ENCODE data around the gene IL1B.

Gene IL1B

DNA sequence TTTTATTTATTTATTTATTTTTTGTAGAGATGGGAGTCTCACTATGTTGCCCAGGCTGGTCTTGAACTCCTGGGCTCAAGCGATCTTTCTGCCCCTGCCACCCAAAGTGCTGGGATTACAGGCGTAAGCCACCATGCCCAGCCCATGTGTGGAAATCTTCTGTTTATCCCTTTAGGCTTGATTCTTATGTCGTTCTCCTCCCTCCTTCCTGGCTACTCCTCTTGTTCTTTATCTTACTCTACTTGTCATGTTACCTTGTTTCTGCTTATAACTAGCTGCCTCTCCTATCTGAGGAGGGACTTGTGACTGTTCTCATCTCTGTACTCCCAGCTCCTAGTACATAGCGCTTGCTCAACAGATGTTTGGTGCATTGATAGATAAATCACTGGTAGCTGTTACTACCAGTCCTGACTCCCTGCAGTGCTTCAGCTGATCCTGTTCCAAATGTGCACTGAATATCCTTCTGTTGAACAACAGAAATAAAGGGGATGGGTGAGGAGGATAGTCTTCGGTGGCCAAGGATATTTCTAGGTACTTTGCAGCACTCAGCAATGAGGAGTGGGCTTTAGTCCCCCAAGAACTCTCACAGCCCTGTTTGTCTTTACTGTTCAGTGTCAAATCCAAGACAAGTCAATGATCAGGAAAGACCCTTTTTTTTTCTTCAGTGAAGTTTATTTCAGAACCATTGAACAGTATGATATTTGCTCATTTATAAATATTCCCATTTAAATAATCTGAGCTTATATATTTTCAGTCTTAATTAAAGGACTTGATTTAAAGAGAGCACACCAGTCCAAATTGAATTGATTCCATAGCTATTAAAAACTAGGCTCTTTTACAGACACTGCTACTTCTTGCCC is 7.2 kb downstream of the IL1B start:
- no peak for DNase-seq

- DNase-seq, result no peak
These were observed 8.3 kb downstream of the IL1B start for GRCh38 chr2:112828251-112828691.

DNA sequence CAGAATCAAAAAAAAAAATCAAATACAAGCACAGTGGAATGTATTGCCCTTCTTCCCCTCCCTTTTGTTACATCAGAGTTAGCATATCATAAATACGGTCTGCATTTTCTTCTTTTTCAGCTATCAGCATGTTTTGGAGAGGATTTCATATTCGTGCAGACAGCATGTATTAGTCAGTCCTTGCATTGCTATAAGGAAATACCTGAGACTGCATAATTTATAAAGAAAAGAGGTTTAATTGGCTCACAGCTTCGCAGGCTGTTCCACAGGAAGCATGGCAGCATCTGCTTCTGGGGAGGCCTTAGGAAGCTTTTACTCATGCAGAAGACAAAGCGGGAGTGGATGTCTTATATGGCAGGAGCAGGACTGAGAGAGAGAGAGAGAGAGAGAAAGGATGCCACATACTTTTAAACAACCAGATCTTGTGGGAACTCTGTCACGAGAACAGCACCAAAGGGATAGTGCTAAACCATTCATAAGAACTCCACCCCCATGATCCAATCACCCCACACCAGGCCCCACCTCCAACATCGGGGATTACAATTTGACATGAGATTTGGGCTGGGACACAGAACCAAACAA is 8.9 kb downstream of the IL1B start:
- no peak for DNase-seq

DNA sequence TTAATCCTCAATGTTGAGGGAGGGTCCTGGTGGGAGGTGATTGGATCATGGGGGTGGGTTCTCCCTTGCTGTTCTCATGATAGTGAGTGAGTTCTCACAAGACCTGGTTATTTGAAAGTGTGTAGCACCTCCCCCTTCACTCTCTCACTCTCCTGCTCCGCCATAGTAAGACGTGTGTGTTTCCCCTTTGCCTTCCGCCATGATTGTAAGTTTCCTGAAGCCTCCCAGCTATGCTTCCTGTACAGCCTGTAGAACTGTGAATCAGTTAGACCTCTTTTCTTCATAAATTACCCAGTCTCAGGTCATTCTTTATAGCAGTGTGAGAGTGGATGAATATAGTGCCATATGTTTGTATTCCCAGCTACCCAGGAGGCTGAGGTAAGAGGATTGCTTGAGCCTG is 9.6 kb downstream of the IL1B start:
- DNase-seq, result no peak

- DNase-seq, result no peak
These were observed 10.9 kb downstream of the IL1B start for GRCh38 chr2:112825706-112826105.

- no peak for DNase-seq
These were observed 11.9 kb downstream of the IL1B start for GRCh38 chr2:112824694-112825085.

DNA sequence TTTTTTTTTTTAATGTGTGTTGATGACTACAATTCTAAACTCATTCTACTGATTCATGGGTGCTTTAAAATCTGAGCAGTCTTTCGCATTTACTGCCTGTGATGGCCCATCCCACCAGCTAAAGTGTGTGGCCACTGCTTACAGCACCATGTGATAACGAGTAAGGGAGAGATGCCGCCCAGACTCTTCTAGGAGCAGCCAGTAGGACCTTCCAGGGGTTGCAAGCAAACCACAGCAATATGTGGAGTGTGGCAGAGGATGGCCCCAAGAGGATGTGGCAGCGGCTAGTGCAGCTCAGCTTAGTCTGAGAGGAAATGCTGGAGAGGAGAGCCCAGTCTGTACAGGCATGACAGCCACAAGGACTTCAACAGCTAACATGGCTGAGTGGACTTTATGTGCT is 14.9 kb downstream of the IL1B start:
- no peak for DNase-seq

GRCh38 chr2:112821142-112821541 is 15.4 kb downstream of the IL1B start:
- DNase-seq, result no peak

DNA sequence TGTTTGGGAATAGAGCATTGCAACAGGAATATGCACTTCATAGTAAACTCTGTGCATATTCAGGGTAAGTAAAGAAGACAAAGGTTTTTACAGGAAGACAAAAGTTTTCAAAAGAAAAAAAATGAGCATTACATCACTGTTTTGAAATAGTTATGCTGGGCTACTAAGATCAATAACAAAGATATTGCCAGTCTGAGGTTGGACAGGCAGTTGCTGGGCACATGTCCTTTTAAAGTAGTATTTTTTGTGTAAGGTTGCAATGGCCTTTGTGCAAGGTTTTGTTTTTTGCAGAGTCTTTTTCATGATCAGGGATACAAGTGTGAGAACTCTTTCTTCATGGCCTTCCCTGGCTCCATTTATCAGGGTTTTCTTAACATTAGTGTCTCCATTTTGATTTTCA is 16.2 kb downstream of the IL1B start:
- no peak for DNase-seq

- DNase-seq, result no peak
These were observed 17.5 kb downstream of the IL1B start for GRCh38 chr2:112819081-112819480.

GRCh38 chr2:112818094-112818902 is 18.3 kb downstream of the IL1B start:
- no peak for DNase-seq

DNA sequence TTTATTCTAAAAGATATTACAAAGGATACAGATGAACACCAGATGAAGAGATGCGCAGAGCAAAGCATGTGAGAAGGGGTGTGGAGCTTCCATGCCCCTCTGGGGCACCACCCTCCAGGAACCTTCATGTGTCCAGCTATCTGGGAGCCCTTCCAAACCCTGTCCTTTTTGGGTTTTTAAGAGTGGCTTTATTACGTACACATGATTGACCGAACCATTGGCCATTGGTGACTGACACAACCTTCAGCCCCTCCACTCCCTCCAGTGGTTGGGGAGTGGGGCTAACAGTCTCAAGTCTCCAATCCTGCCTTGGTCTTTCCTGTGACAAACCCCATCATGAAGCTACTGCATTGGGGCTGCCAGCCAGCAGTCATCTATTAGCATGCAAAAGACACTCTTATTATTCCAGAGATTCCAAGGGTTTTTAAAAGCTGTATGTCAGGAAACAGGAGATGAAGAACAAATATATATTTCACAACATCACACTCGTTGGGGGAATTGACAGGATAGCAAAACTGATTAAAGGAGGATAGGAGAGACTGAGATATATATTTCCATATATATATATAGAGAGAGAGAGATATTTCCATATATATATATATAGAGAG is 19.4 kb downstream of the IL1B start:
- no peak for DNase-seq

DNA sequence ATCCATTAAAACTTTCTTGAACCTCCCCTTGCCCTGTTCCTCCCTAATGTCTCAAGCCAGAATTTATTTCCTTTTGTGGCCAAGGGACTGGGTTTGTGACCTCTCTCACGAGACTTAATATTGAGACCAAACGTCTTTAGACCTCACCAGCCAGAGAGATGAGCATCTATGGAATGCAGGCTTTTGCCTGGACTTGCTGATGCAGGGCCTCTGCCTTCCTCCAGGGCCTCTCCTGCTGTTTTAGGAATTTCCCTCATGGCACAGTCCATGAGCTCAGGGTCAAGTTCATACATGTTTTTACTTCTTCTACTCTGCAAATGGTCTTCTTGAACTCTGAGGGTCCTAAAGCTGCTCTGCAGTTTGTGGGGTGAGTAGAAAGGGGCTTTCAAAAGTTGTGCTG is 22.3 kb downstream of the IL1B start:
- DNase-seq, result no peak

DNA sequence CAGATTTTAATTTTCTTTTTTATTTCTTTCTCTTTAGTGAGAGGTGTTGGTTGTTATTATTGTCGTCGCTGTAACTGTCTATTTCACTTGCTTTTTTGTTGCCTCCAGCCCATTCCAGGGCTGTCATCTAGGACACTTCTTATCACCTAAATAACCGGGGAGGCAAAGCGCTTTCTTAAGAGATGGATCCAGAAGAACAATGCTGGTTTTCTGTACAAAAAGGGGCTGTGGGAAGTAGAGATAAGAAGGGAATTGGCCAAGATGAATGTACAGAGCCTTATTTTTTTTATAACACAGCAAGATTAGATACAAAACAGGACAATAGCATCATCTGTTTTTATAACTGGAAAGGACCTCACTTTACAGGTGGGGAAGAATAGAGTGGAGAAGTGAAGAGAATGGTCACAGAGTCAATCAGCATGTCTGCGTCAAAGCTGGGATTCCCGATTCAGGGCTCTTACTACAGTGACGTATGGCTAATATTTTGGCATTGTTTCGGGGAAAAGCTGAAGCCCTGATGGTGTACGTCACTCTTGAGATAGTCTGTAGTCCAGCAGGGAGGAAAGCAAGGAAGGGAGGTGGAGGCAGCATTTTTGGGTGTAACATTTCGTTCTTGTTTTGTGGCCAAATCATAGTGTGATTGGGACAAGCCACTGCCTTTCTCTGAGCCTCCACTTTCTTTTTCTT is 23.2 kb downstream of the IL1B start:
- DNase-seq, result no peak

GRCh38 chr2:112812318-112813267 is 24.0 kb downstream of the IL1B start:
- no peak for DNase-seq

DNA sequence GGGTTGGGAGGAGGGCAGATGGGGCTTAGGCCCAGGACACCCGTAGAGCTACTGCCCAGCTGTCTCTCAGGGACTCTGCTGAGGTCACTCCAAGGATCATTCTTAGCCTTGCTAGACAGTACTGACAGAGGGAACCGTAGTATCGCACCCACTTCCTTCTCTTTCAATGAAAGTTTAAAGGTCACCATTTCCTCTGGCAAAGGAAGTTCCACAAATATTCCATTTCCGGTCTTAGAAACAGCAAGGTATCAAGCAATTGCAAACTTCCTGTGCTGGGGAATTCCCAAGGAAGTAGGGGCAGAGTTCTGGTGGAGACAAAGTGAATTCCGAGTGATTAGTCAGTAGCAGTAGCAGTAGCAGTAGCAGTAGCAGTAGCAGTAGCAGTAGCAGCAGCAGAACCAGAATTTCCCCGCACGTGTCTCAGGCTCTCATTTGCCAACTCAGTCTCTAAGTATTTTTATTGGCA is 24.7 kb downstream of the IL1B start:
- no peak for DNase-seq

GRCh38 chr2:112811276-112811831 is 25.2 kb downstream of the IL1B start:
- DNase-seq, result no peak

DNA sequence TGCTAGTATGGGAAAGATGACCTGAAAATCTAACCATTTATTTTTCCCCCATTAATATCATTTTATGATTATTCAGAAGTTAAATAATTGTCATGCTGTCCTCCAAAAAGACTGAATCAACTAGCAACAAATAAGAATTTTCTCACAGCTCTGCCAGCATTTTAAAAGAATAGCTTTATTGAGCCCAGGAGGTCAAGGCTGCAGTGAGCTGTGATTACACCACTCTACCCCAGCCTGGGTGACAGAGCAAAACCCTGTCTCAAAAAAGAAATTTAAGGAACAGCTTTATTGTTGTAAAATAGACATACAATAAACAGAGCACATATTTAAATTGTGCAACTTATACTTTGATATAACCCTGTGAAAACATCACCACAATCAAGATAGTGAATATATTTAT is 27.5 kb downstream of the IL1B start:
- DNase-seq, result no peak

DNA sequence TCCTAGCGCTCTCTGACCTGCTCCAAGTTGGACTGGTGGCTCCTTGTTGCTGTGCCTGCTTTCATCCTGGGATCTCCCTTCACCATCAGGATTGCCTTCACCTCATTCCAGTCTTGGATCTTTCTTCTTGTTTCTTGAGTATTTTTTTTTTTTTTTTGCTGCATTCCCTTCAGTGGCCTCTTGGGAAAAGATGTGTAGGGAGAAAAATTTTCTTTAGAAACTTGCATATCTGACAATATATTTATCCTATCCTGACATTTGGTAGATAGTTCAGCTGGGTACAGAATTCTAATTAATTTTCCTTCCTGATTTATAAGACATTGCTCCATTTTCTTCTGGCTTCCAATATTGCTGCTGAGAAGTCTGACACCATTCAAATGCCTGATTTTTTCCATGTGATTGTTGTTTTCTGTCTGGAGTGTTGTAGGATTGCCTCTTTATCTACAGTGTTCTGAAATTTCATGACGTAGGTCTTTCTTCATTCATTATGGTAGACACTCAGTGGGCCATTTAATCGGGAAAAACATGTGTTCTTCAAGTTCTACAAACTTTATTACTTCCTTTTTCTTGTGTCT is 29.3 kb downstream of the IL1B start:
- no peak for DNase-seq

GRCh38 chr2:112805542-112805941 is 31.0 kb downstream of the IL1B start:
- no peak for DNase-seq
